Small intestine (tissue), 7 donors: ENCODE data around the gene GOT2. TPM values are rescaled to one million over a fixed set of nuclear protein-coding genes. Genes with fewer than 3 reads are reported as not detected.

Experiments used
- DNase-seq, 2 donors: peaks; one replicate each; pipeline versions ENCODE4 v3.0.0 to v3.0.0-alpha.2; 2013
- FAIRE-seq: peaks from 2 replicates; lab custom pipeline; 2012; peaks lifted over from hg19 to GRCh38; lab: Jason Lieb, UNC
- H3K27ac ChIP-seq, 3 donors: one replicate each; pipeline ENCODE4 v1.5.1; 2013; ENCODE audit warnings: low read length in 2 of 3, mild to moderate bottlenecking in 2 of 3, control low read depth in 1 of 3, inconsistent platforms in 1 of 3, low read depth in 1 of 3, moderate library complexity in 1 of 3
- H3K27me3 ChIP-seq, 3 donors: one replicate each; pipeline ENCODE4 v1.6.1; 2013; ENCODE audit warnings: low read length in 3 of 3, inconsistent platforms in 1 of 3; ENCODE audit not compliant: control insufficient read depth in 3 of 3, insufficient read depth in 3 of 3
- H3K36me3 ChIP-seq, 3 donors: one replicate each; pipeline ENCODE4 v1.6.1; 2013; ENCODE audit warnings: low read length in 3 of 3, inconsistent platforms in 1 of 3, low read depth in 1 of 3, mild to moderate bottlenecking in 1 of 3, moderate library complexity in 1 of 3; ENCODE audit not compliant: control insufficient read depth in 3 of 3, insufficient read depth in 2 of 3
- H3K4me1 ChIP-seq, 3 donors: one replicate each; pipeline ENCODE4 v1.6.1; 2013; ENCODE audit warnings: low read length in 2 of 3, inconsistent platforms in 1 of 3, low read depth in 1 of 3, mild to moderate bottlenecking in 1 of 3, moderate library complexity in 1 of 3; ENCODE audit not compliant: control insufficient read depth in 3 of 3, insufficient read depth in 2 of 3
- H3K4me3 ChIP-seq, 3 donors: one replicate each; pipeline ENCODE4 v1.5.1; 2013; ENCODE audit warnings: low read length in 3 of 3, control low read depth in 1 of 3, inconsistent platforms in 1 of 3, low read depth in 1 of 3, mild to moderate bottlenecking in 1 of 3, moderate library complexity in 1 of 3
- H3K9me3 ChIP-seq, 2 donors: one replicate each; pipeline ENCODE4 v1.6.1; 2013; ENCODE audit warnings: low read depth in 1 of 2, low read length in 1 of 2; ENCODE audit not compliant: control insufficient read depth in 2 of 2, insufficient read depth in 1 of 2
- WGBS, 3 donors: extraction: QIAGEN DNeasy Blood & Tissue Kit; methylation state at CpG; one replicate each; pipeline ENCODE4 v1.1.7; 2013; 5-methylcytosine and 5-hydroxymethylcytosine counted together
- polyA plus RNA-seq, 4 donors: library from polyadenylated mRNA; stranded (reverse) in 3 of 4; unstranded in 1 of 4; fragments of 200-250 nt in 3 of 4; fragments of 120-200 nt in 1 of 4; gene quantifications; one replicate each; pipeline versions ENCODE4 v1.2.1 to v1.2.3, GENCODE V29; 2013
- donor health status: healthy with polysubstance abuse.
- donor health status: control.
- donor health status: control.
- donor health status: Bipolar disorder and iron deficiency.
- donor health status: healthy.

The GOT2 gene
- polyA plus RNA-seq, 4 donors = 41.9 to 78.3 (median 57.8) TPM

- Histone ChIP-seq H3K36me3 (no peaks in the 10 kb centered on the region), H3K4me3 (no peak overlapping the region), H3K4me1 (peaks cover 0 to 25% (median 2%) of the 10 kb centered on the region in 3 donors), H3K27ac (no peak overlapping the region), H3K9me3 (no peaks in the 10 kb centered on the region), H3K27me3 (no peaks in the 10 kb centered on the region)
- WGBS, 3 donors = 86 to 90% (median 90%) methylated on average over 3 of the region's 3 CpGs
- DNase-seq (no peak), FAIRE-seq (no peak)
These were observed 75.3 kb downstream of the GOT2 start for GRCh38 chr16:58658796-58659211.

Other genes starting within 250 kb of the GOT2 start
- 10 to 100 TPM in 1 of 4 donors, 1 to 10 TPM in 2, under 1 TPM in 1; 0.67 to 19.3 (median 6.0) TPM for gene NDRG4, start 234.2 kb downstream of the GOT2 start, polyA plus RNA-seq
- gene SETD6, start 218.8 kb downstream of the GOT2 start, polyA plus RNA-seq = 10 to 100 TPM in 1 of 4 donors, 1 to 10 TPM in 3; 7.5 to 25.6 (median 7.6) TPM
- gene CNOT1, start 104.5 kb downstream of the GOT2 start, polyA plus RNA-seq = 100 to 1,000 TPM in 3 of 4 donors, 10 to 100 TPM in 1; 79.4 to 190 (median 105) TPM
- gene SLC38A7, start 49.5 kb downstream of the GOT2 start, polyA plus RNA-seq = 10 to 100 TPM in 1 of 4 donors, 1 to 10 TPM in 3; 2.7 to 22.5 (median 5.7) TPM